Erythroblast (primary cell): ENCODE data around the gene MRPS2.

Experiments used
- GATA1 ChIP-seq: IDR thresholded peaks from 2 replicates; pipeline ENCODE4 v1.6.1; 2011; ENCODE audit warnings: low read depth, mild to moderate bottlenecking, control low read depth, low read length, moderate library complexity
- POLR2A ChIP-seq: IDR thresholded peaks from 2 replicates; pipeline ENCODE4 v1.6.1; 2011; ENCODE audit warnings: mild to moderate bottlenecking, low read length

DNA sequence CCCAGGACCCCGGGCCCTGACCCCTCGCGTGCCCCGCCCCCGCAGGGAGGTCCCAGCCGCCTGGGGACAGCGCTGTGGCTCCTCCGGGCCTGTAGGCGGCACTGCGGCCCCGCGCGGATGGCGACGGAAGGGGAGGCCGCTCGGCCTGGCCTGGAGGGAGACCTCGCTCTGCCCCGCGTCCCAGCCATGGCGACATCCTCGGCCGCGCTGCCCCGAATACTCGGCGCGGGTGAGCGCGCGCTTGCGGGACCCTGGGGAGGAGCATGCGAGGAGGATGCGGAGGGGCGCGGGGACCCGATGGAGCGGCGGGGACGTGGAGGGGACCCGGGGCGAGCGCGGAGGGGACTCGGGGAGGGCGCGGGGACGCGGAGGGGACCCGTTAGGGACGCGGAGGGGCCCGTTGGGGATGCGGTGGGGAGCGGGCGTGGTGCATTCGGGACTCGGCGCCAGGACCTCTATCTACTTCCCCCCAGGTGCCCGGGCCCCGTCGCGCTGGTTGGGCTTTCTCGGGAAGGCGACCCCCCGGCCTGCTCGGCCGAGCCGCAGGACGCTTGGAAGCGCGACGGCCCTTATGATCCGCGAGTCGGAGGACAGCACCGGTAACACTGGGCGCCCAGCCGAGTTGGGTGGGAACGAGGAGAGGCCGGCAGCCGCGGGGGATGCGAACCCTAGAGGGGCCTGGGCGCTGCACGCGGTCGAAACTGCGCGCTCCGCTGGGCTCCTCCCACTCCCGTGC lies at the start of gene MRPS2:
- peak; percentile 65 for TF ChIP-seq POLR2A
- TF ChIP-seq GATA1 = no peak
